Stimulated activated CD8-positive, alpha-beta memory T cell treated with anti-CD3 and anti-CD28 coated beads, Interleukin-4, amount 100 ng/mL, for 4 hours (primary cell): Measurements from ENCODE around the gene PRAMEF18.
"Not testable (repeated sequence)": the region's sequence is repeated elsewhere in the genome, so short reads cannot be mapped to it uniquely, and the experiment has no call there.

Experiments
- DNase-seq, 2 donors: peaks; one replicate each; pipeline ENCODE4 v3.0.0-alpha.2; 2020; ENCODE audit warnings: low read depth in 2 of 2, low spot score in 1 of 2

The PRAMEF18 gene

DNA sequence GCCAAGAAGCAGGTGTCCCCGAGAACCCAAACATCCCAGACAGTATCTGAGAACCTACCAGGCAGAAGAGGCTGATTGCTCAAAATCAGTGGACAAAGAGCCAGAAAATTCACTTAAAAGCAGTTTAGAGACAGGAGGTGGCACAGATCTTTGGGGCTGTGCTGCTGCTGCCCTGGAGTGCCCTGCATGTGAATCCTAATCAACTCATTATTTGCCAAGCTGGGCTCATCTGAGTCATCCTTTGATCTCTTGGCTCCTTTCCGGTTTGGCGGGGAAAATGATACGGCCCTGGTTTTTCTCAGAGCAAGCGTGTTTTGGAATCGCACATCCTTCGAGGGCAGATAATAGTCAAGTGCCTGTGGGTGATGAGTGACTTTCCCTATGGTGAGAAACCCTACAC, 9.3 kb downstream of the PRAMEF18 start:
- DNase-seq = not testable (repeated sequence)

- not testable (repeated sequence) for DNase-seq
Measured at GRCh38 chr1:13208712-13209111, 17.2 kb downstream of the PRAMEF18 start.

DNA sequence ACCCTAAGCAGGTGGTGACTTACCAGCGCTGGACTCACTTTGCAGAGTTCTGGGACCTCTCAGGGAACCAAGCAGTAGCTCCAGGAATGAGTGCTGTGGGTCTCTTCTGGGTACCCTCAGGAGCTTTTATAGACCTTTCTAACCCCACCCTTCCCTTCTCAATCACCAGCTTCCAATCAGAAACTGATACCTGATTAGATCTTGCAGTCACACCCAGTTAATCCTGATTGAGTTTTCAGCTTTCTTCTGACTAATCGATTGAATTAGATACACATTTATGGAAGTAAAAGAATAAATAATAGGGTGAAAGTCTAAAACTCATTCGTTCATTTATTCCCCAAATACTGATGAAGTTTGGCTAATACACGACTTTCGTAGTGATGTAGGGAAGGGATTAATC, 24.6 kb downstream of the PRAMEF18 start, which contains the start of gene PRAMEF13:
TSS of gene PRAMEF13 (minus strand) at position 101 of the 400 bp plus-strand sequence. CDS start 1,820 bp downstream, outside the sequence.
- not testable (repeated sequence) for DNase-seq
